ENCODE data around the gene EML4.

- TF ChIP-seq CTCF (conservative IDR thresholded peaks at IDR 0.05) = no peak
- TF ChIP-seq EZH2 (IDR thresholded peaks at IDR 0.05; ENCODE audit: low read depth) = no peak
Observed at GRCh38 chr2:42254186-42254895, 85.2 kb downstream of the EML4 start.
